Fibroblast of the aortic adventitia (primary cell): ENCODE data around the gene FBRSL1. TPM values are rescaled to one million over a fixed set of nuclear protein-coding genes. Genes with fewer than 3 reads are reported as not detected.

Experiments
- DNase-seq: peaks from one replicate; pipeline ENCODE4 v3.0.0-alpha.2; 2010; ENCODE audit warnings: low read depth
- H3K4me3 ChIP-seq: 2 replicates; pipeline ENCODE4 v1.5.1; 2011; ENCODE audit warnings: low read depth, mild to moderate bottlenecking, control low read depth, low read length, moderate library complexity
- total RNA-seq: library from RNA; depleted of rRNA; stranded (reverse); fragments of >200 nt; gene quantifications from 2 replicates; pipeline ENCODE4 v1.2.3, GENCODE V29; 2012; ENCODE audit warnings: low replicate concordance
- TF ChIP-seq, protein P1 (sequence below): IDR thresholded peaks from 2 replicates; pipeline ENCODE4 v1.5.1; 2011; ENCODE audit warnings: mild to moderate bottlenecking, low read length, control low read depth, inconsistent platforms; ENCODE audit not compliant: insufficient read depth

The FBRSL1 gene
- total RNA-seq, 1 donor: 5.2 TPM

DNA sequence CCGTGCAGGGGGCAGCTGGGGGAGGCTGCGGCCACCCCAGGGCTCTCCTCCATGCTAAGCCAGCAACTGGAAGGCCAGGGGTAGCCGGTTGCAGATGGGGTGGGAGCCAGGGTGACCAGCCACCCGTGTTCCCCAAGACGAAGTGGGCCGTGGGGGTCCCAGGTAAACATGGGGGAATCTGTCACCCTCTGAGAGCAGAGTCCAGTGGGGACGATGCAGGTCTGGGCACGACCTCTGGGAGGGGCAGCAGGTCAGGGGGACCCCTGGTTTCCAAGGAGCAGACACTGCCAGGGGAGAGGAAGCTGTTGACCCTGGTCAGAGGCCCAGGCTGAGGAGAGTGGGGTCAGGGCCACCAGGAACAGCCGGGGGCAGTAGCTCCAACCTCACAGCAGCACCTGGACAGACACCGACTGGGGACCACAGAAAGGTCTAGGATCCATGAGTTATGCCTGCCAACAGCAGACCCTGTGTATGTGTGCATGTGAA lies 35.0 kb upstream of the FBRSL1 start:
- DNase-seq: no peak
- TF ChIP-seq, protein P1, sequence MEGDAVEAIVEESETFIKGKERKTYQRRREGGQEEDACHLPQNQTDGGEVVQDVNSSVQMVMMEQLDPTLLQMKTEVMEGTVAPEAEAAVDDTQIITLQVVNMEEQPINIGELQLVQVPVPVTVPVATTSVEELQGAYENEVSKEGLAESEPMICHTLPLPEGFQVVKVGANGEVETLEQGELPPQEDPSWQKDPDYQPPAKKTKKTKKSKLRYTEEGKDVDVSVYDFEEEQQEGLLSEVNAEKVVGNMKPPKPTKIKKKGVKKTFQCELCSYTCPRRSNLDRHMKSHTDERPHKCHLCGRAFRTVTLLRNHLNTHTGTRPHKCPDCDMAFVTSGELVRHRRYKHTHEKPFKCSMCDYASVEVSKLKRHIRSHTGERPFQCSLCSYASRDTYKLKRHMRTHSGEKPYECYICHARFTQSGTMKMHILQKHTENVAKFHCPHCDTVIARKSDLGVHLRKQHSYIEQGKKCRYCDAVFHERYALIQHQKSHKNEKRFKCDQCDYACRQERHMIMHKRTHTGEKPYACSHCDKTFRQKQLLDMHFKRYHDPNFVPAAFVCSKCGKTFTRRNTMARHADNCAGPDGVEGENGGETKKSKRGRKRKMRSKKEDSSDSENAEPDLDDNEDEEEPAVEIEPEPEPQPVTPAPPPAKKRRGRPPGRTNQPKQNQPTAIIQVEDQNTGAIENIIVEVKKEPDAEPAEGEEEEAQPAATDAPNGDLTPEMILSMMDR: no peak

GRCh38 chr12:132455565-132455964 lies 34.4 kb upstream of the FBRSL1 start:
- TF ChIP-seq, protein P1: no peak
- H3K4me3 ChIP-seq: no peak overlapping the region
- DNase-seq: no peak

More for the DNA sequence above, 35.0 kb upstream of the FBRSL1 start:
- no peak overlapping the region for H3K4me3 ChIP-seq

DNA sequence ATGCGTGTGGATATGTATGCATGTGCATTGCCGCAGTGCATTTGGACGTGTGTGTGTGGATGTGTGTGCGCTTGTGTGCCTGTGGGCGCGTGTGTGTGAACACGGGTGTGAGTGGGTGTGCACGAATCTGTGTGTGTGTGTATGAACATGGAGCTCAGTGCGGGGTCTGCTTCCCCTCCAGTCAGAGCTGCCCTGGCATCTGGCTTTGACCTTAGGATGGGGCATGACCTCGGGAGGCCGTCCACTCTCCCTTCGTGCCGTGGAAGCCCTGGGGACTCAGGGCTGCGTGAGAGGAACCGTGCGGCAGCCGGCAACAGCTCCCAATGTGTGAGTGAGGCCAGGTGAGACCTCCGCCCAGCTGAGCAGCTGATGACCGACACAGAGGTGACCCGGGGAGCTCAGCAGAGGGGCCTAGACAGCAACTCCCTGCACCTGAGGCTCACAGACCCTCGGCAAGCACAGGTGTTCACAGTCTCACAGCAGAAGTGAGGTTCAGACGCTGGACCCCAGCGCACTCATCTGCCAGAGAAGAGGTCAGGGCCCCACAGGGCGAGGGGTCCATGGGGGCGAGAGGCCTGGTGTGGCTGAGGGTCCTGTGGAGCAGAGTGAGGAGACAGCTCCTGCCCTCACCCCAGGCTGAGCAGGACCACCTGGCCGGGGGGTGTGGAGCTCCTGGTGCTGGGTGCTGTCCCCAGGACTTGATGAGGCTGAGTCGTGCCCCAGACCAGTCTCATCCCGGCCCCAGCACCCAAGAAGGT lies 33.6 kb upstream of the FBRSL1 start:
- TF ChIP-seq, protein P1: no peak
- DNase-seq: no peak
- no peak overlapping the region for H3K4me3 ChIP-seq

- no peak for DNase-seq
- H3K4me3 ChIP-seq: no peak overlapping the region
- TF ChIP-seq, protein P1: no peak
Observed at GRCh38 chr12:132456944-132457495, 32.9 kb upstream of the FBRSL1 start.

- DNase-seq: no peak
- H3K4me3 ChIP-seq: no peak overlapping the region
- TF ChIP-seq, protein P1: no peak
Observed at GRCh38 chr12:132458441-132458840, 31.5 kb upstream of the FBRSL1 start.

- H3K4me3 ChIP-seq: no peak overlapping the region
- TF ChIP-seq, protein P1: no peak
Observed at GRCh38 chr12:132458846-132459641, 30.9 kb upstream of the FBRSL1 start.

More at GRCh38 chr12:132458846-132459641, 30.9 kb upstream of the FBRSL1 start:
- no peak for DNase-seq
